Testis (tissue), 2 donors: Measurements from ENCODE around the gene SLC5A10.

Experiments used
- POLR2A ChIP-seq: fragments of 450-650 bp; IDR thresholded peaks from one replicate; pipeline ENCODE4 v1.6.1; 2017; ENCODE audit warnings: antibody characterized with exemption, mild to moderate bottlenecking, moderate library complexity
- TF ChIP-seq, protein P1 (sequence below), 3 experiments: fragments of 450-650 bp in 2 of 3; fragments of 200-600 bp in 1 of 3; sonication (generic) in 1 of 3; IDR thresholded peaks; one replicate each; pipeline ENCODE4 v1.5.1; 2016 to 2019; ENCODE audit warnings: antibody characterized with exemption in 3 of 3, mild to moderate bottlenecking in 2 of 3, moderate library complexity in 1 of 3

DNA sequence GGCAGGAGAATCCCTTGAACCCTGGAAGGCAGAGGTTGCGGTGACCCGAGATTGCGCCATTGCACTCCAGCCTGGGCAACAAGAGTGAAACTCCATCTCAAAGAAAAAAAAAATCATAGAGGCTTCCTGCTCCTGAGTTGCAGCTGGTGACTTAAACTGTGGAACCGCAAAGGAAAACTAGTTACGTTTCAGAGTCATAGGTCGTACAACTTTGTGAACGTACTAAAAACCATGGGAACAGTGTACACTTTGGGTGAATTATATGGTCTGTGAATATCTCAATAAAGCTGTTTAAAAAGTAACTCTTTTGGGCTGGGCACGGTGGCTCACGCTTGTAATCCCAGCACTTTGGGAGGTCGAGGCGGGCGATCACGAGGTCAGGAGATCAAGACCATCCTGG, 23.6 kb downstream of the SLC5A10 start:
- TF ChIP-seq, protein P1, sequence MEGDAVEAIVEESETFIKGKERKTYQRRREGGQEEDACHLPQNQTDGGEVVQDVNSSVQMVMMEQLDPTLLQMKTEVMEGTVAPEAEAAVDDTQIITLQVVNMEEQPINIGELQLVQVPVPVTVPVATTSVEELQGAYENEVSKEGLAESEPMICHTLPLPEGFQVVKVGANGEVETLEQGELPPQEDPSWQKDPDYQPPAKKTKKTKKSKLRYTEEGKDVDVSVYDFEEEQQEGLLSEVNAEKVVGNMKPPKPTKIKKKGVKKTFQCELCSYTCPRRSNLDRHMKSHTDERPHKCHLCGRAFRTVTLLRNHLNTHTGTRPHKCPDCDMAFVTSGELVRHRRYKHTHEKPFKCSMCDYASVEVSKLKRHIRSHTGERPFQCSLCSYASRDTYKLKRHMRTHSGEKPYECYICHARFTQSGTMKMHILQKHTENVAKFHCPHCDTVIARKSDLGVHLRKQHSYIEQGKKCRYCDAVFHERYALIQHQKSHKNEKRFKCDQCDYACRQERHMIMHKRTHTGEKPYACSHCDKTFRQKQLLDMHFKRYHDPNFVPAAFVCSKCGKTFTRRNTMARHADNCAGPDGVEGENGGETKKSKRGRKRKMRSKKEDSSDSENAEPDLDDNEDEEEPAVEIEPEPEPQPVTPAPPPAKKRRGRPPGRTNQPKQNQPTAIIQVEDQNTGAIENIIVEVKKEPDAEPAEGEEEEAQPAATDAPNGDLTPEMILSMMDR (IDR thresholded peaks at IDR 0.05): no peak
- no peak for TF ChIP-seq POLR2A
